IPS-NIHi7 (cell line): ENCODE measurements around the gene PIGP.
"Not testable (repeated sequence)": the region's sequence is repeated elsewhere in the genome, so short reads cannot be mapped to it uniquely, and the experiment has no call there.

Experiments used
- DNase-seq: peaks from one replicate; pipeline ENCODE4 v3.0.0; 2012; ENCODE audit warnings: mixed read lengths; ENCODE audit errors: extremely low spot score

Gene PIGP

DNA sequence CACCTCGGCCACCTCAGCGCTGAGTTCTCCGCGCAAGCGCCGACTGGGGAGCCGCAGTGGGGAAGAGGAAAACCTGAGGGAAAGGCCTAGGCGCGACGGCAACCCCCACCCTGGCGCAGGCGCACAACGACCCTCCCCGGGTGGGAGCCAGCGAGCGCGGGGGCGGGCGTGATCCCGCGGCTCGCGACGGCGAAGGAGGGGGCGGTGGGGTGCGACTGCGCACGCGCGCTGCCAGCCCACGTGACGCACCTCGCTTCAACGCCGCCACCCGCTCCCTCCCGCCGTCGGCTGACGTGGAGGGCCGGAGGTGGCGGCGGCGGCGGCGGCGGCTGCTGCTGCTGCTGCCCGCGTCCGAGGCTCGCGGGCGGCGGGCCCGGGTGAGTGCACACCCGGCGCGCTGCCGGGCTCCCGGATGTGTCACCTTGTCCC is at the start of gene PIGP, which contains the start of gene TTC3:
PIGP (minus strand) TSS at position 84 of the 429 bp plus-strand sequence. CDS start 556 bp downstream, outside the sequence.
TTC3 (plus strand) TSS at position 267 of the 429 bp plus-strand sequence. CDS start 14,004 bp downstream, outside the sequence.
- peak; percentile 96 for DNase-seq

GRCh38 chr21:37119421-37120218 is 46.7 kb upstream of the PIGP start:
- peak; percentile 68 for DNase-seq

- DNase-seq = no peak
Observed at GRCh38 chr21:37118187-37118826, 45.4 kb upstream of the PIGP start.

GRCh38 chr21:37117204-37117603 is 44.3 kb upstream of the PIGP start:
- DNase-seq = no peak

- not testable (repeated sequence) for DNase-seq
Observed at GRCh38 chr21:37116459-37116858, 43.6 kb upstream of the PIGP start.

DNA sequence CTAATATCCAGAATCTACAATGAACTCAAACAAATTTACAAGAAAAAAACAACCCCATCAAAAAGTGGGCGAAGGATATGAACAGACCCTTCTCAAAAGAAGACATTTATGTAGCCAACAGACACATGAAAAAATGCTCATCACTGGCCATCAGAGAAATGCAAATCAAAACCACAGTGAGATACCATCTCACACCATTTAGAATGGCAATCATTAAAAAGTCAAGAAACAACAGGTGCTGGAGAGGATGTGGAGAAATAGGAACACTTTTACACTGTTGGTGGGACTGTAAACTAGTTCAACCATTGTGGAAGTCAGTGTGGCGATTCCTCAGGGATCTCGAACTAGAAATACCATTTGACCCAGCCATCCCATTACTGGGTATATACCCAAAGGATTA is 41.4 kb upstream of the PIGP start:
- DNase-seq = not testable (repeated sequence)

GRCh38 chr21:37111029-37111428 is 38.2 kb upstream of the PIGP start:
- DNase-seq = not testable (repeated sequence)

GRCh38 chr21:37106998-37107397 is 34.1 kb upstream of the PIGP start:
- DNase-seq = no peak

- DNase-seq = not testable (repeated sequence)
Observed at GRCh38 chr21:37102746-37103145, 29.9 kb upstream of the PIGP start.

DNA sequence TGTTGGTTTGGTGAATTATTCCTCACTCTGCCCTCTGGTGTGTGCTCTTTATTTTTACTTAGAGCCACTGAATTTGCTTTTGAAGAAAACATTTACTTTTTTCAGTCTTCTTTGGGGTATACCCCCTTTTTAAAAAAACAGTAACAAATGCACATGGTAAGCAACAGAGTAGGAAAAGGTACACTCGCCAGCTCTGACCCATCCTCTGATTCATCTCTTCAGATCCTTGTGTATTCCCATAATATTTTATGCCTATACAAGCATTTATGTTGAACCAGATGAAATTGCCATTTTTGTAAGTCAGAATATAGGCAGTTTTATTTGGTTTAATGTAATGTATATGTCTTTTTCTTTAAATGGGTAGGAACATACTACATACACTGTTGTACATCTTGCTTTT is 28.5 kb upstream of the PIGP start:
- no peak for DNase-seq

DNA sequence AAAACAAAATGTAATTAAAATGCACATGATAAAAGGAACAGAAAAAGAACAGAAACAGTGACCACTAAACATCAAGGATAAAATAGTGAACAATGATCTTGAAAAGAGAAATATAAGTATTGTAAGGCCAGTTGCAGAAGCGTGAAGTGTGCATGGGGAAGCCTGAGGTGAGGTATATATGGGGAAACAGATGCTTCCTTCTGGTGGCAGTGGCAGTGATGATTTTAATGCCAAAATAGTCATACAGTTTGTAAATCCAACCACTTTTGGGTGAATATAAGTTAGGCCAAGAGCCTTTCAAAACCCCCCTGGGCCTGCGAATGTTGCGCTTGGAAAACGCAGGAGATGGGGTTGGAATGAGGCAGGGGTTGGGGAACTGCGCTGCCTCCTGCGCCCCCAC is 27.4 kb upstream of the PIGP start:
- DNase-seq = no peak

GRCh38 chr21:37098751-37099150 is 25.9 kb upstream of the PIGP start:
- no peak for DNase-seq

- no peak for DNase-seq
Observed at GRCh38 chr21:37095821-37096220, 22.9 kb upstream of the PIGP start.

DNA sequence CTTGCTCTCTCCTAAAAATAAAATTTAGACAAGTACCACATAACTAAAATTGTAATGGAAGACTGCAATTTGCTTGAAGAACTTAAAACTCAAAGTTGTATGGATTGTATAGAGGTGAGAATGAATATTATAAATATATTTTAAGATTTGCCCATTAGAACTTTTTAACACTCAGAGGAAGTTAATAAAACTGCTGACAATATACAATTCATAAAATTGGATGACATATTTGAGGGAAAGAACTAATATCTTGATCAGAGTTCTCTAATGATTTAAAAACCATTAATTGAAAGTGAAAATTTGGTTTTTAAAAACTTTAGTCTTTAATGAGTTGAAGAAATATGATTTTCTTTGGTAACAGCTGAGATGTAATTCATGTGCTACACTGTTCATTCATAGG is 21.1 kb upstream of the PIGP start:
- no peak for DNase-seq

GRCh38 chr21:37088186-37088735 is 15.4 kb upstream of the PIGP start:
- no peak for DNase-seq

DNA sequence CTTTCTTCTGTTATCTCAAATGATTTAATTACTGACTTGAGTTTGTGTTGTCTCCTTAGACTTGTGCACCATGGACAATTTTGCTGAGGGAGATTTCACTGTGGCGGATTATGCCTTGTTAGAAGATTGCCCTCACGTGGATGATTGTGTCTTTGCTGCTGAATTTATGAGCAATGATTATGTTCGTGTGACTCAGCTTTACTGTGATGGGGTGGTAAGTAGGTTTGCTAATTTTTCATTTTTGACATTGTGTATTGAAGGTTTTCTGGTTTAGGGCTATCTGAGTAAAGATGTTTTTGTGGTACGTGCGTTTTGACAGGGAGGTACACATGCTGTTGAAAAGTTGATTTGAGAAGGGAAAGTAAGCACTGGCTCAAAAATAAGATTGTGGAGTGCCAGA is 14.3 kb upstream of the PIGP start:
- no peak for DNase-seq

- DNase-seq = no peak
Observed at GRCh38 chr21:37085726-37086125, 12.9 kb upstream of the PIGP start.

GRCh38 chr21:37082856-37083528 is 10.1 kb upstream of the PIGP start:
- no peak for DNase-seq

- DNase-seq = no peak
Observed at GRCh38 chr21:37082375-37082774, 9.5 kb upstream of the PIGP start.

GRCh38 chr21:37079211-37079824 is 6.4 kb upstream of the PIGP start:
- no peak for DNase-seq

- DNase-seq = no peak
Observed at GRCh38 chr21:37077403-37077802, 4.5 kb upstream of the PIGP start.
